H1 (cell line): ENCODE measurements around the gene ZNF629. TPM values are rescaled to one million over a fixed set of nuclear protein-coding genes. Genes with fewer than 3 reads are reported as not detected.
A peak's percentile ranks its signal among the peaks of the same experiment; 100 is the strongest.

Experiments used
- CTCF ChIA-PET: fragments of 300-600 bp; sonication (Branson Sonifier 250); formaldehyde crosslinking; loops from one replicate; lab custom pipeline; 2021; ENCODE audit not compliant: partially characterized antibody; lab: Charles Lee
- POLR2A ChIA-PET: fragments of 300-600 bp; sonication (Branson Sonifier 250); formaldehyde crosslinking; loops from one replicate; lab custom pipeline; 2021; ENCODE audit warnings: inconsistent platforms; ENCODE audit not compliant: partially characterized antibody; lab: Charles Lee
- DNase-seq, 2 experiments: peaks; one replicate each; pipeline versions ENCODE4 v3.0.0 to v3.0.0-alpha.2; 2010 to 2022; ENCODE audit warnings: low spot score in 2 of 2, low read depth in 1 of 2, mixed read lengths in 1 of 2
- FAIRE-seq: peaks from 2 replicates; lab custom pipeline; 2011; peaks lifted over from hg19 to GRCh38; lab: Jason Lieb, UNC
- H2AFZ ChIP-seq: 2 replicates; pipeline ENCODE4 v1.8.1; 2012; ENCODE audit warnings: low read length, inconsistent platforms
- H2AK5ac ChIP-seq: 2 replicates; pipeline ENCODE4 v1.6.1; 2013; ENCODE audit warnings: low read depth, low read length
- H2BK120ac ChIP-seq: replicated peaks from 2 replicates; pipeline ENCODE3; 2013; ENCODE audit warnings: low read depth, low read length, inconsistent platforms
- H2BK12ac ChIP-seq: 2 replicates; pipeline ENCODE4 v1.6.1; 2013; ENCODE audit warnings: low read depth, low read length
- H2BK15ac ChIP-seq: 2 replicates; pipeline ENCODE4 v1.6.1; 2013; ENCODE audit warnings: low read length
- H2BK20ac ChIP-seq: 2 replicates; pipeline ENCODE4 v1.6.1; 2013; ENCODE audit warnings: low read length
- H2BK5ac ChIP-seq: 2 replicates; pipeline ENCODE4 v1.6.1; 2013; ENCODE audit warnings: low read depth, low read length
- H3K14ac ChIP-seq: 2 replicates; pipeline ENCODE4 v1.6.1; 2013; ENCODE audit warnings: inconsistent platforms; ENCODE audit not compliant: insufficient read length
- H3K18ac ChIP-seq: 2 replicates; pipeline ENCODE4 v1.6.1; 2013; ENCODE audit warnings: low read length; ENCODE audit errors: extremely low read depth
- H3K23ac ChIP-seq: 2 replicates; pipeline ENCODE4 v1.6.1; 2013; ENCODE audit warnings: inconsistent platforms; ENCODE audit not compliant: insufficient read length
- H3K23me2 ChIP-seq: 2 replicates; pipeline ENCODE4 v1.6.1; 2013; ENCODE audit warnings: low read depth, low read length
- H3K27ac ChIP-seq: 2 replicates; pipeline ENCODE4 v1.6.1; 2011; ENCODE audit warnings: low read depth, low read length, inconsistent platforms
- H3K27me3 ChIP-seq, 4 experiments: replicated peaks in 1 of 4; 1 replicate in 1 of 4; 2 replicates in 3 of 4; pipeline versions ENCODE4 v1.6.1 to v1.8.1; 2011 to 2013; ENCODE audit warnings: low read length in 3 of 4, mild to moderate bottlenecking in 3 of 4, inconsistent platforms in 2 of 4, mixed read lengths in 2 of 4, moderate library complexity in 1 of 4; ENCODE audit not compliant: control insufficient read depth in 3 of 4, insufficient read depth in 3 of 4; ENCODE audit errors: extremely low read depth in 1 of 4
- H3K36me3 ChIP-seq, 4 experiments: 2 replicates each; pipeline versions ENCODE4 v1.6.1 to v1.8.1; 2011 to 2013; ENCODE audit warnings: mild to moderate bottlenecking in 4 of 4, low read length in 3 of 4, moderate library complexity in 2 of 4, control low read depth in 1 of 4, inconsistent platforms in 1 of 4; ENCODE audit not compliant: insufficient read depth in 4 of 4, control insufficient read depth in 2 of 4
- H3K4ac ChIP-seq: replicated peaks from 2 replicates; pipeline ENCODE3; 2013; ENCODE audit warnings: low read length, low read depth, mixed read lengths, inconsistent platforms; ENCODE audit not compliant: insufficient read length
- H3K4me1 ChIP-seq, 4 experiments: replicated peaks in 1 of 4; 1 replicate in 1 of 4; 2 replicates in 3 of 4; pipeline versions ENCODE4 v1.6.1 to v1.8.1; 2011 to 2013; ENCODE audit warnings: low read length in 3 of 4, inconsistent platforms in 2 of 4, mixed read lengths in 1 of 4; ENCODE audit not compliant: insufficient read depth in 4 of 4, control insufficient read depth in 3 of 4
- H3K4me2 ChIP-seq, 2 experiments: 2 replicates each; pipeline versions ENCODE4 v1.6.1 to v1.8.1; 2011 to 2013; ENCODE audit warnings: low read depth in 2 of 2, low read length in 2 of 2, control low read depth in 1 of 2, inconsistent platforms in 1 of 2, mild to moderate bottlenecking in 1 of 2; ENCODE audit not compliant: insufficient read depth in 1 of 2
- H3K4me3 ChIP-seq, 4 experiments: fragments of 200-600, 300-600 bp in 1 of 4; sonication (generic), shearing (Covaris generic), sonication (Bioruptor Twin) in 1 of 4; 2 replicates each; pipeline versions ENCODE4 v1.5.1 to v1.8.1; 2011 to 2016; ENCODE audit warnings: low read length in 4 of 4, low read depth in 3 of 4, control low read depth in 2 of 4, inconsistent platforms in 2 of 4, mild to moderate bottlenecking in 2 of 4, mixed read lengths in 1 of 4, moderate library complexity in 1 of 4; ENCODE audit not compliant: insufficient read depth in 2 of 4; ENCODE audit errors: extremely low read depth in 1 of 4
- H3K56ac ChIP-seq: replicated peaks from 2 replicates; pipeline ENCODE3; 2013; ENCODE audit warnings: low read depth, mild to moderate bottlenecking, mixed read lengths, low read length, inconsistent platforms; ENCODE audit not compliant: insufficient read length
- H3K79me1 ChIP-seq: 2 replicates; pipeline ENCODE4 v1.6.1; 2013; ENCODE audit warnings: low read depth, low read length, control low read depth
- H3K79me2 ChIP-seq, 2 experiments: 2 replicates each; pipeline versions ENCODE4 v1.6.1 to v1.8.1; 2012 to 2013; ENCODE audit warnings: low read length in 2 of 2, mild to moderate bottlenecking in 2 of 2, inconsistent platforms in 1 of 2; ENCODE audit not compliant: insufficient read depth in 2 of 2, control insufficient read depth in 1 of 2
- H3K9ac ChIP-seq, 4 experiments: replicated peaks in 1 of 4; 1 replicate in 1 of 4; 2 replicates in 3 of 4; pipeline versions ENCODE4 v1.6.1 to v1.8.1; 2011 to 2013; ENCODE audit warnings: low read depth in 3 of 4, low read length in 3 of 4, control low read depth in 2 of 4, mild to moderate bottlenecking in 2 of 4, moderate library complexity in 2 of 4, inconsistent platforms in 1 of 4; ENCODE audit errors: extremely low read depth in 1 of 4
- H3K9me3 ChIP-seq, 2 experiments: 2 replicates each; pipeline versions ENCODE4 v1.6.1 to v1.8.1; 2012 to 2013; ENCODE audit warnings: mild to moderate bottlenecking in 2 of 2, moderate library complexity in 2 of 2, control low read depth in 1 of 2, inconsistent platforms in 1 of 2, low read depth in 1 of 2, low read length in 1 of 2, mixed read lengths in 1 of 2; ENCODE audit not compliant: insufficient read depth in 2 of 2
- H4K20me1 ChIP-seq, 2 experiments: replicated peaks in 1 of 2; 2 replicates each; pipeline versions ENCODE3 to v1.8.1; 2011 to 2013; ENCODE audit warnings: inconsistent platforms in 2 of 2, low read length in 2 of 2, mild to moderate bottlenecking in 1 of 2; ENCODE audit not compliant: insufficient read depth in 2 of 2, control insufficient read depth in 1 of 2
- H4K5ac ChIP-seq: 2 replicates; pipeline ENCODE4 v1.6.1; 2013; ENCODE audit warnings: low read length, low read depth, mixed read lengths, inconsistent platforms; ENCODE audit not compliant: insufficient read length
- H4K8ac ChIP-seq: 2 replicates; pipeline ENCODE4 v1.8.0; 2013; ENCODE audit warnings: mild to moderate bottlenecking, moderate library complexity, low read length, inconsistent platforms; ENCODE audit not compliant: insufficient read depth; ENCODE audit errors: extremely low read depth
- H4K91ac ChIP-seq: replicated peaks from 2 replicates; pipeline ENCODE3; 2013; ENCODE audit warnings: low read length, mixed read lengths, inconsistent platforms; ENCODE audit not compliant: insufficient read length
- POLR2A ChIP-seq, 2 experiments: IDR thresholded peaks; 1 replicate in 1 of 2; 2 replicates in 1 of 2; pipeline ENCODE4 v1.6.1; 2011; ENCODE audit warnings: low read depth in 2 of 2, low read length in 2 of 2, mild to moderate bottlenecking in 2 of 2; ENCODE audit errors: control extremely low read depth in 1 of 2
- SAP30 ChIP-seq: fragments of 300-600 bp; sonication (generic); IDR thresholded peaks from 2 replicates; pipeline ENCODE4 v1.7.1; 2012; ENCODE audit warnings: low read length, moderate library complexity, mild to moderate bottlenecking, inconsistent platforms; ENCODE audit not compliant: insufficient read depth, insufficient replicate concordance
- WGBS, 2 experiments: shearing (Covaris generic) in 1 of 2; methylation state at CpG; one replicate each; pipeline versions ENCODE4 v1.1.6 to v1.1.7; 2013 to 2015; ENCODE audit warnings: low lambda C conversion rate in 2 of 2, mixed read lengths in 2 of 2, inconsistent platforms in 1 of 2, low coverage in 1 of 2, missing lambda C conversion rate in 1 of 2; ENCODE audit not compliant: insufficient replicate concordance in 2 of 2, insufficient coverage in 1 of 2, insufficient read length in 1 of 2; ENCODE audit errors: extremely low coverage in 1 of 2, missing lambda C conversion rate in 1 of 2; 5-methylcytosine and 5-hydroxymethylcytosine counted together
- polyA plus RNA-seq, 7 experiments: library from polyadenylated mRNA; depleted of rRNA in 3 of 7; stranded (reverse) in 5 of 7; unstranded in 2 of 7; fragments of >200 nt in 5 of 7; fragments of 200-250 nt in 2 of 7; gene quantifications; 1 replicate in 5 of 7; 2 replicates in 1 of 7; 4 replicates in 1 of 7; pipeline versions ENCODE4 v1.2.1 to v1.2.3, GENCODE V29; 2011 to 2013; ENCODE audit warnings: missing spikeins in 2 of 7, mixed read lengths in 2 of 7
- total RNA-seq: library from RNA; stranded (reverse); fragmentation: NEBNext Ultra II Directional; extraction: Animal tissue kit (Norgen Biotek cat#: 25700); gene quantifications from 2 replicates; pipeline ENCODE4 v1.2.1, GENCODE V29; 2021

The ZNF629 gene
- total and polyA plus RNA-seq, 2 of the 8 experiments (the other 6 are each of a cell fraction or from before 2014, with no cell fraction given): 11.0 to 19.5 TPM

DNA sequence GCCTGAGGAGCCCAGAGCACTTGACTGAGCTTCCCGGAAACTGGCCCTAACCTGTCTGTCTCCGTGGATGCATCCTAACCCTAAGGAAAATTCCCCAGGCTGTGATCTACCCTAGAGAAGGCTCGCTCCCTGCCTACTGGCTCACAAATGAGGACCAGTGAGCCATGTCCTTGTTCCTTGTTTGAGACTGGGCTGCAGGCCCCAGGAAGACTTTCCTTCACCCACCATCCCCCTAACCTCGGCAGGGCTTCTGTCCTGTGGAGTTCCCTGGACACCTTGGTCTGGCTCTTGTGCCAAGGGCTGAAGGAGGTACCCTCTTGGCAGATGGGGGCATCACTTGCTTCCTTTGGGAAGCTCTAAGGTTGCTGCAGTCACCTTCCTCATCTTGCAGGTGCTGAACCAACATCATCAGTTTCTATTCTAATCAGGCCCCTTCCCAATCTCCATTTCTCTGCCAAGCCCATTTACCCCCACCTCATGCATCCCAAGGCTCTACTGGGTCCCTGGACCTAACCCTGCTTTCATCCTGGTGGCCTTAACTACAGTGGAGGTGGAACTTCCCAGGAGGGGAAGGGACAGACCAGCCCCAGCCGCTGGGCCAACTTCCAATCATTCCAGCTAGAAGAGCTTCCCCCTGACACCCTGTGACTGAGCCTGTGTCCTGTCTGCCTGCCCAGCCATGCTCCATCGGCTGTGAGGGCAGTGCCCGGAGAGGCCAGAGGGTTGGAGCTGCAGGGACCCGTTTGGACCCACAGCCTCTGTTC is 12.5 kb downstream of the ZNF629 start:
- H3K23ac ChIP-seq: no peak overlapping the region
- H3K23me2 ChIP-seq: peaks cover 4% of the 10 kb centered on the region; the same call in 1 of the 2 replicates
- H2BK15ac ChIP-seq: no peak overlapping the region
- H3K79me1 ChIP-seq: no peaks in the 10 kb centered on the region; the same call in 1 of the 2 replicates
- no peak overlapping the region for H3K14ac ChIP-seq
- no peak for FAIRE-seq
- peak overlapping the region; percentile 63 to 92 for H3K4me2 ChIP-seq
- H4K5ac ChIP-seq: no peak overlapping the region
- H2AK5ac ChIP-seq: no peak overlapping the region
- peak overlapping the region; percentile 67 to 84 (median 76); a peak in 7 of 8 replicates for H3K4me3 ChIP-seq
- no peaks in the 10 kb centered on the region for H3K27me3 ChIP-seq
- H2BK5ac ChIP-seq: no peak overlapping the region; the same call in 1 of the 2 replicates
- CTCF ChIA-PET: interaction anchor here (0.8 to 1.4 kb wide), 6 partner anchors 12 to 146 kb away, joined by 3 to 5 read pairs (median 4); no protein-coding TSS in a partner anchor
- peak overlapping the region; percentile 95; the same call in 1 of the 2 replicates for H4K8ac ChIP-seq
- DNase-seq: no peak
- H3K36me3 ChIP-seq: peaks cover 17 to 40% (median 33%) of the 10 kb centered on the region in 4 experiments
- H3K9me3 ChIP-seq: no peaks in the 10 kb centered on the region
- peaks cover 4 to 38% of the 10 kb centered on the region in 2 experiments for H4K20me1 ChIP-seq
- no peak overlapping the region for H3K18ac ChIP-seq
- H2BK12ac ChIP-seq: no peak overlapping the region
- TF ChIP-seq POLR2A (IDR thresholded peaks at IDR 0.05; ENCODE audit: control extremely low read depth in 1 of 2, low read depth in 2 of 2, low read length in 2 of 2): peak in 1 of 2 experiments; percentile 34; a peak in 1 of 3 replicates
- TF ChIP-seq SAP30: no peak
- H3K79me2 ChIP-seq: no peaks in the 10 kb centered on the region
- H3K4me1 ChIP-seq: peaks cover 0 to 11% (median 5%) of the 10 kb centered on the region in 4 experiments; a peak in 5 of 7 replicates
- H3K56ac ChIP-seq: no peak overlapping the region
- H2BK20ac ChIP-seq: no peak overlapping the region
- H2AFZ ChIP-seq: no peak overlapping the region
- no peak overlapping the region for H4K91ac ChIP-seq
- POLR2A ChIA-PET: interaction anchor here (0.8 to 6.5 kb wide), 31 partner anchors 9 to 179 kb away, joined by 3 to 63 read pairs (median 4); partner anchors contain the start of genes CFAP119, CTF1, FBXL19 and PHKG2
- no peak overlapping the region for H2BK120ac ChIP-seq
- no peak overlapping the region; a peak in 1 of 7 replicates for H3K9ac ChIP-seq
- peak overlapping the region; percentile 32 for H3K4ac ChIP-seq
- 84% methylated on average over 7 of the region's 8 CpGs; no CpG with 5 or more reads in 1 of the 2 experiments for WGBS, 2 experiments
- no peak overlapping the region for H3K27ac ChIP-seq
